GM21423 (cell line): ENCODE measurements around the gene RAF1.
"Not testable (repeated sequence)": the region's sequence is repeated elsewhere in the genome, so short reads cannot be mapped to it uniquely, and the experiment has no call there.

ENCODE experiments used
- ATAC-seq: cut with Tn5 transposase; IDR thresholded peaks from one replicate; pipeline ENCODE4 v1.9.1; 2021; ENCODE audit warnings: mild to moderate bottlenecking, moderate library complexity; ENCODE audit not compliant: unreplicated experiment

The RAF1 gene

DNA sequence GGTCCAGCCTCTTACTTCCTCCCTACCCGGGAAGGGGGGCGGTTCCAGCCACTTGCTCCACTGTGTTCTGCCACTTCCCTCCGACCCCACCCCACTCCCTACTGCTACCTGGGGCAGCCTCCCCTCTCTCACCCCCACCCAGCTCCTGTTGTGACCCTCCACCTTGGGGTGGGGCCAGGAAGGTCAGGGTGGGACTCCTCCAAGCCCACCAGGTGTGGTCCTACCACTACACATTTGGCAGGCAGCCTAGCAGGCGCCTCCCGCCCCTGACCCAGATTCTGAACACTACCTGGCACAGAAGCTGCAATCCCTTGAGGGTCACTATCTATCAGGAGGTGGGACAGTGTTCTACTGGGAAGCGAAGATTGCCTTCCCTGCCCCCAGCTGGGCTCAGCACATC is 13.7 kb upstream of the RAF1 start:
- ATAC-seq: no peak

DNA sequence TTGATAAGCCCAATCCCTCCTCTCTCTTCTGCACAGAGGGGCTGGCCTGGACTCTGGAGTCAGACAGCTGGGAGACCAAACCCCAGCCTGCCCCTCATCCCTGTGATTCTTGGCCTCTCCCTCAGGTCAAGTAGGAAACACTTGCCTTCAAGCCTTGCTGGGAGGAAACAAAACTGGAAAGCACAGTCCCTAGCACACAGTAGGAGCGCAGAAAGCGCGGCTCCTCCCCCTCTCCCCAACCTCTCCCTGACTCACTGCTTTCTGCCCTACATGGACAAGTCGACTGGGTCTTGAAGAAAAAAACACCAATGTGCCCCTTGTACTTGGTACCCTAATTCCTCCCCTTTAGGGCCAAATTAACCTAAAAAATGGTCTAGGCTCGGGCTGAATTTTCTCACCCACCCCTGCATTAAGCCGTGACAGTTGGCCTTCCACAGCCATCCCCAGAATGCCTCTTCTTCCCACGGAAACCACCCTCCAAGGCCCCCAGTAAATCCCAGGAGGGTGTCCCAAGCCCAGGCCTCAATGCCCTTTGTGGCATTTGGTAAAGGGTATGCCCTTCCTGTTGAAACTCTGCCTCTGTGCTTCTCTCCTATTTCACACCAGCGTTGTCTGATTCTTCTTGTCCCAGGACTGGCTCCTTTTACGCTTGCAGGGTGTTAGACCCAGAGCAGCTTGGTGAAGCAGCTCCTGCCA is 11.3 kb upstream of the RAF1 start:
- no peak for ATAC-seq

DNA sequence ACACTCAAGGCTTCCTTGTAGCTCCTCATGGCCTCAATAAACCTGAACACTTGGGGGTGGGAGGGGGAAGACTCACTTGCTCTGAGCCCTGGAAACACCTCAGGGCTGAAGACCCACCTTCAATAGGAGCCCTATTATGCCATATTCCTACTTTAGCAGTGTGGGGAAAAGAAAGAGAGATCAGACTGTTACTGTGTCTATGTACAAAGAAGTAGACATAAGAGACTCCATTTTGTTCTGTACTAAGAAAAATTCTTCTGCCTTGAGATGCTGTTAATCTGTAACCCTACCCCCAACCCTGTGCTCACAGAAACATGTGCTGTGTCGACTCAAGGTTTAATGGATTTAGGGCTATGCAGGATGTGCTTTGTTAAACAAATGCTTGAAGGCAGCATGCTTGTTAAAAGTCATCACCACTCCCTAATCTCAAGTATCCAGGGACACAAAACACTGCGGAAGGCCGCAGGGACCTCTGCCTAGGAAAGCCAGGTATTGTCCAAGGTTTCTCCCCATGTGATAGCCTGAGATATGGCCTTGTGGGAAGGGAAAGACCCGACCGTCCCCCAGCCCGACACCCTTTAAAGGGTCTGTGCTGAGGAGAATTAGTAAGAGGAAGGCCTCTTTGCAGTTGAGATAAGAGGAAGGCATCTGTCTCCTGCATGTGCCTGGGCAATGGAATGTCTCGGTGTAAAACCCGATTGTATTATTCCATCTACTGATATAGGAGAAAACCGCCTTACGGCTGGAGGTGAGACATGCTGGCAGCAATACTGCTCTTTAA is 10.2 kb upstream of the RAF1 start:
- not testable (repeated sequence) for ATAC-seq

DNA sequence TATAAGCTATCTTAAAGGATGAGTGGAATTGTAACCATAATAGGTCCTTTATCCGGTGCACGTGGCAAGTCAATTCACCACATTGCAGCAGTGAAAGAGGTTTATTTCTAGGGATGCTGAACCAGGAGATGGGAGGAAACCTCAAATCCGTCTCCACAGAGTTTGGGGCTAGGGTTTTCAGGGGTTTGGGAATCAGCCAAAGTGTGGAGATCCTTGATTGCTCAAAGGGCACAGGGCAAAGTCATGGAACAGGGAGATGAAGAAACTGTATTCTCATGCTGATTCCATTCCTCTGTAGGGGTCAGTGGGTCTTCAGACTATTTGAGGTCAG is 7.2 kb upstream of the RAF1 start:
- ATAC-seq: no peak

DNA sequence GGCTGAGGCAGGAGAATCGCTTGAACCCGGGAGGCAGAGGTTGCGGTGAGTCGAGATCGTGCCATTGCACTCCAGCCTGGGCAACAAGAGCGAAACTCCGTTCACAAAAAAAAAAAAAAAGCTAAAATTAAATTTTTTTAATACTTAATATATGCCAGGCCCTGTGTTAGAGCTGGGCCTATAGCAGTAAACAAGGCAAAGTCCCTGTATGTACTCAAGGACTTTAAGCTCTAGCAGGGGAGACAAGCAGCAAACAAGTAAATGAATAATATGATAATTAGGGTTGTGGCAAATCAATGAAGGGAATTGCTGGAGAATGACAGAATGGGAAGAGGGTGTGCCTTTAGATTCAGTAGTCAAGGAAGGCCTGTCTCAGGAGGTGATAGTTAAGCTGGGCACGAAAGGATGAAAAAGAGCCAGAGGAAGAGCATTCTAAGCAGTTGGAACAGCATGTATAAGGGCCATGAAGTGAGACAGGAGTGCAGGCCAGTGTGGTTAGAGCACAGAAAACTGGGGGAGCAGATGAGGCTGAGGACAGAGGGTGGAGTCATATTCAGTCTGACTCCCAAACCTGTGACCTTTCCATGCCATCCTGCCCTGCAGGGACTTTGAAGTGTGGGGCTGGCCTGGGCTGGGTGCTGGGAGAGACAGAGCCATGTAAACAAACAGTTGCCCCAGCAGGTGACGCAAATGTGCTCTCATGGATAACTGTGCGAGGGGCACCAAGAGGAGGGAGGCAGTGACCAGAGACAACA is 6.6 kb upstream of the RAF1 start:
- ATAC-seq: no peak

DNA sequence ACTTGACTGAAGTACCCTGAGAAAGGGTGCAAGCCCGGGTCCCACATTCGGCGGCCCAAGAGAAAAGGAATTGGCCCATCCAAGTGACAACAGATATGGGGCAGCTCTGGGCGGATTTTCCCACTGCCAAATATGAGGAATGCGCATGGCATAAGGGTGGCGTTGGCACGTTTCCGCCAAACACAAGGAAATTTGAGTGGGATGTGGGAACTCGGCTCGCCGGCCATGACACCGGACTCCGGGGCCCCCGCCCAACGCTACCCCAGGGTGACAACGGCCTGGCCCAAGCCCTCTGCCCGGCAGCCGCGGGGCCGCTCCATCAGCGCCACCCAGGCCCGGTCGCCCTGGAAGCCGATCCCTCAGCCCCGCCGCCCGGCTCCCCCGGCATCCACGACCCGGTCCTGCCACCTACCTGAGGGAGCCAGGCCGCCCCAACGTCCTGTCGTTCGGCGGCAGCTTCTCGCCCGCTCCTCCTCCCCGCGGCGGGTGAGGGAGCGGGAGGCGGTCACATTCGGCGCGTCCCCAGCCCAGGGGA is 449 bp downstream of the RAF1 start:
- ATAC-seq: peak; percentile 31

DNA sequence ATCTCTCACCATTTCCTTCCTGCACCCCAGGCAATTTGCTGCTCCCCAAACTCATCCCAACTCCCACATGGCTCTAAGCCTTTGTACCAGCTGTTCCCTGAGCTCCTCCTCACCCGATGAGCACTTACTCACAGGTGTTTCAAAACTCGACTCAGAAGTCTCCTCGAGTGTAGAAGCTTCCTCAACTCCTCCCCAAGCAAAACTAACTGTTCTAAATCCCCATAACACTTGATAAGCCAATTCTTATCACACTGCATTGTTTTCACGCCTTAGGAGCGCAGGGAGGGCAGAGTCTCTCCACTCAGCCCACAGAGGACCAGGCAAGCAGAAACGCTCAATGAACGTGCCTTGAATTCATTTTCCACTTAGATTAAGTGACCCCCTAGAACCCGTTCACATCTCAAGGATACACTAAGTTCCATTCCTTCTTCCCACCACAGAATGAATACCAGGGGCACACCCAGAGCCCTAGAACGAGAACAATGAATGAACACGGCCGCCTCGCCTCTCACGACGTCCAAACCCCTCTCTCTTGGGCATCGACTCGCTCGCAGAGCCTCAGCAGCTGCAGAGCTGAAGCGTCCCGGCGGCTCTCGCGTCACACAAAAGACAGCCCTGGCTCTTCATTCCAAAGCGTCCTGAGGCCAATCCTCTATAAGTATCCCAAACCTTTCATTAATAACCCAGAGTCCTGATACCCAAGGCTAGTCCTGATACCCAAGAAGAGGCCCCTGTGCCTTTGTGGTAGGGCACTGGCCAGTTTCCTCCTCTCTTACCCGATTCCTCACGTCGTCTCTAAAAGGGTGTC is 1.1 kb downstream of the RAF1 start:
- peak; percentile 12 for ATAC-seq

DNA sequence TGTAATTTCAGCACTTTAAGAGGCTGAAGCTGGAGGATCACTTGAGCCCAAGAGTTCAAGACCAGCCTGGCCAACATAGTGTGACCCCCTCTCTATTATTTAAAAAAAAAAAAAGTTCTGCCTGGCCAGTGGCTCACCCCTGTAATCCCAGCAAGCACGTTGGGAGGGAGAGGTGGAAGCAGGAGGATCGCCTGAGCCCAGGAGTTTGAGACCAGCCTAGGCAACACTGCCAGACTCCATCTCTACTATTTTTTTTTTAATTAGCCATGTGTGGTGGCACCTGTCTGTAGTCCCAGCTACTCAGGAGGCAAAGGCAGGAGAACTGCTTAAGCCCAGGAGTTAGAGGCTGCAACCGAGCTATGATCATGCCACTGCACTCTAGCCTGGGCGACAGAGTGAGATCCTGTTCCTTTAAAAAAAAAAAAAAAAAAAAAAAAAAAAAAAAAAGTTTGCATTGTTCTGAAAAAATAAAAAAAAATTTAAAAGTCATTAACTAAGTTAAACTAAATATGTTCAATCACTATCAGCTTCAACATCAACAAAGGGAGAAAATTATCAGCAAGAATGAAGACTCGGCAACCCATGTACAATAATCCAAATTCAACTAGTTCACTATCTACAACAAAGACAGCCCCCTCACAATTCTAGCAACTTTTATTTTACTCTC is 1.9 kb downstream of the RAF1 start:
- ATAC-seq: no peak

DNA sequence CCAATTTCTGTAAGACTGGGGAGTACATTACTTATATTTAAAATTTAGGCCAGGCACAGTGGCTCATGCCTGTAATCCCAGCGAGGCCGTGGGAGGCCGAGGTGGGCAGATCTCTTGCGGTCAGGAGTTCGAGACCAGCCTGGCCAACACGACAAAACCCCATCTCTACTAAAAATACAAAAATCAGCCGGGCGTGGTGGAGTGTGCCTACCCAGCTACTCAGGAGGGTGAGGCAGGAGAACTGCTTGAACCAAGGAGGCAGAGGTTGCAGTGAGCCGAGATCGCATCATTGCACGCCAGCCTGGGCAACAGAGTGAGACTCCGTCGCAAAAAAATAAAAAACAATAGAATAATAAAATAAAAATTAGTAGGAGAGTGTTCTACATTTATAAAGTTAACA is 2.5 kb downstream of the RAF1 start:
- not testable (repeated sequence) for ATAC-seq

DNA sequence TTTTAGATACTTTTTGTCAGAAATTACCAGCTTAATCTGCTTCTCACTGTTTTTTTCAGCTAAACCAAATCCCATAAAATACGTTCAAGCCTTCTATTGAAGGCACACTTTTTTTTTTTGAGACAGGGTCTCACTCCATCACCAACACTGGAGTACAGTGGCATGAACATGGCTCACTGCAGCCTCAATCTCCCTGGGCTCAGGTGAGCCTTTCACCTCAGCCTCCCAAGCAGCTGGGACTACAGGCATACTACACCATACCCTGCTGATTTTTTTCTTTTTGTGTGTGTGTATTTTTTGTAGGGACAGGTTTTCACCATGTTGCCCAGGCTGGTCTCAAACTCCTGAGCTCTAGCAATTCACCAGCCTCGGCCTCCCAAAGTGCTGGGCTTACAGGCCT is 3.7 kb downstream of the RAF1 start:
- ATAC-seq: no peak

DNA sequence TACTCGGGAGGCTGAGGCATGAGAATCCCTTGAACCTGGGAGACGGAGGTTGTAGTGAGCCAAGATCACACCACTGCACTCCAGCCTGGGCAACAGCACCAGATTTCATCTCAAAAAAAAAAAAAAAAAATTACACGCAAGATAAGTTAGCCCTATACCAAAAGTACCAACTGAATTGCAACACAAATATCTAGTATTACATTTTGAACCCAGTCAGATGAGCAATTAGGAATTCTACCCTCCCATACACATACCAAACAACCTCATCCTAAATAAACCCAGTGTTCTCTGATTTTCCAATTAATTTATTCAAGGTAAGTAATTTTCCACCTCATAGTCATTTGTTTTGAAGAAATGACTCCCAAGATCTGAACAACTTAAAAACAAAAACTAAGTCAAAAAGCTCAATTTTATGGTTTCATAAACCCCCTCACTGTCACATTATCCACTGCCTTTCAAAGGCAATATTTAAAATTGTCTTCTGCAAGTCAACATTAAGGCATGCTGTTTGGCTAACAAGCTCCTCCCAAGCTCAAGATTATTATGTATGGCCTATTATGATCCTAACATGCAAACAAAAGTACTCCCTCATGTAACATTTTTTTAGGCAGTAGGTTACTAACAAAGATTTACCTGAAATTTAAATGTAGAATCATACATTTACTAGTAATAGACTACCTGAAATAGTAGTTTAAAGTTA is 4.5 kb downstream of the RAF1 start:
- no peak for ATAC-seq

DNA sequence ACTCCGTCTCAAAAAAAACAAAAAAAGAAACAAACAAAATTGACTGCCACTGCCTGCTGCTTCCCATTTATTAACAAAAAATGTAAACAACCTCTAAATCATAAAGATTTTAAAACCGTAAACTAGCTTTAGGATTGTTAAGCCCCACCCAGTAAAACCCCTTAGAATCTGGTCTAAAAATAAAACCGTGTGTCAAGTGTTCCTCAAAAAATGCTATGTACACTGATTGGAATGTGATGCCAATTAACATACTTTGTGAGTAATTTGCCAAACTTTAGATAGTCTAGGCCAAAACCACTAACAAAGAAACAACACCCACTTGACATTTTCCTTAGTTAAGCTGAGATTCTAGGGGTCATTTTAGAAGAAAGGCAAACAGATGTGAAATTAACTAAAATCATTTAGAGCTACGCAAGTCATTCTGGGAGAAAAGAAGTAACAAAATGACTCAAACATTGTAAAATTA is 5.3 kb downstream of the RAF1 start:
- no peak for ATAC-seq

DNA sequence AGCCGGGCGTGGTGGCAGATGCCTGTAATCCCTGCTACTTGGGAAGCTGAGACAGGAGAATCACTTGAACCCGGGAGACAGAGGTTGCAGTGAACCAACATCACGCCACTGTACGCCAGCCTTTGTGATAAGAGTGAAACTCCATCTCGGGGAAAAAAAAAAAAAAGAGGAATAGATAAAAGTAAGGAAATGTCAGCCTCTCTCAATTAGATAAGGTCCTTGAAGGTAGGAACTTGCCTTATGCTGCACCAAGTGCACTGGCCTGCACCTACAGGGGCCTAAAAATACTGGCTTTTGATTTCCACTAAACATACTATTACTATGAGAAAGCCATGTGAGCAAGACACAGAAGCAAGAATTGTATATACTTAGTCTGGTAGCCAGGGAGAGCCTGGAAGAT is 7.1 kb downstream of the RAF1 start:
- no peak for ATAC-seq

DNA sequence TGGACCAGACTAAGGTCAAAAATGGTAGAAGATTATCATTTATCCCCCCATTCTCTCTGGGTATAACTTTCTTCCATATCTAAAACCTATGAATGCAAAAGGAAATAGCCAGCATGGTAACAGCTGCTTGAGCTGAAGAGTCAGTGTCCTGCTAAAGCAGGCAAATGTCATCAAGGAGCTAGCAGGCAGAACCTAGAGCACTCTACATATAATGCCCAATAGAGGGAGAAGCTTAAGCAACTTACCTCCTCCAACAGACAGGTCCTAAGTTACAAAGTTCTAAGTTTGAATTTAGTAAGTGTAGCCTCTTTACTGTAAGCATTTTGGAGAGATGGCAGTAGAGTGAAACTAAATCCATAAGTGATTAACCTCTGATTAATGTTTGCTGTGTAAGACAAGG is 7.7 kb downstream of the RAF1 start:
- no peak for ATAC-seq

DNA sequence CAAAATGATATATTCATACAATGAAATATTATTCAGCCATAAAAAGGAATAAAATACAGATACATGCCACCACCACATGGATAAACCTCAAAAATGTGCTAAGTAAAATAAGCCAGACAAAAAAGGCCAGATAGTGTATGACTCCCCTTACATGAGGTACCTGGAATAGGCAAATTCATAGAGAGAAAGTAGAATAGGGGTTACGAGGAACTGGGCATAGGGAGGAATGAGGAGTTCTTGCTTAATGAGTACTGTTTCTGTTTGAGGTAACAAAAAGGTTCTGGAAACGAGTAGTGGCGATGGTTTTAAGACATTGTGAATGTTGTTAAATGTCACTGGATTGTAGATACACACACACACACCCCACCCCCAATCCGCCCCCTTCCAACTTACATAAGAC is 8.2 kb downstream of the RAF1 start:
- ATAC-seq: no peak

DNA sequence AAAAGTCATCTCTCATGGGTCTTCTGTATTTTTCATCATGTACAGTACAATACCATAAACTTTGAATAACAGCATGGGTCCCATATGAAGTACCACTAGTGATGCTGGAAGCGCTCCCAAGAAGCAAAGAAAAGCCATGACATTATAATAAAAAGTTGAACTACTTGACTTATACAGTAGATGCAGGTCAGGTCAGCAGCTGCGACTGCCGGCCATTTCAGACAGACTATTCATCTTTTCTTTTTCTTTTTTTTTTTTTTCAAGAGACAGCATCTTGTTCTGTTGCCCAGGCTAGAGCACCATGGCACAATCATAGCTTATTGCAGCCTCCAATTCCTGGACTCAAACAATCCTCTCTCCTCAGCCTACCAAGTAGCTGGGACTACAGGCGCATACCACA is 10.2 kb downstream of the RAF1 start:
- ATAC-seq: no peak

DNA sequence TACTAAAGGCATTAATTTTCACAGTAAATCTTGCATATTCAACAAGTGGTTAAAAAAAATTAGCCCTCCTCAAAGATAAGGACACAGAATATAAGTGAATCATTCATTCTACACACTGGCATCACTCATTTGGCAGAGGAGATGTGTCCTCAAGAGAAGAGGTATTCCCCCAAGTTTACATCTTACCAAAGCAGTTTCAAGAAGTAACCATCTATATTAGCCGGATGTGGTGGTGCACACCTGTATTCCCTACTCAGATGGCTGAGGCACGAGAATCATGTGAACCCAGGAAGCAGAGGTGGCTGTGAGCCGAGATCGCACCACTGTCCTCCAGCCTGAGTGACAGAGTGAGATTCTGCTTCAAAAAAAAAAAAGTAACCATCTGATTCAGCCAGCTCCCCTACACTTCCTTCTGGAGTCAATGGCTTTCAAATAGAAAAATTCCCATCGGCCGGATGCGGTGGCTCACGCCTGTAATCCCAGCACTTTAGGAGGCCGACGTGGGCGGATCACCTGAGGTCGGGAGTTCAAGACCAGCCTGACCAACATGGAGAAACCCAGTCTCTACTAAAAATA is 15.4 kb downstream of the RAF1 start:
- peak; percentile 47 for ATAC-seq

DNA sequence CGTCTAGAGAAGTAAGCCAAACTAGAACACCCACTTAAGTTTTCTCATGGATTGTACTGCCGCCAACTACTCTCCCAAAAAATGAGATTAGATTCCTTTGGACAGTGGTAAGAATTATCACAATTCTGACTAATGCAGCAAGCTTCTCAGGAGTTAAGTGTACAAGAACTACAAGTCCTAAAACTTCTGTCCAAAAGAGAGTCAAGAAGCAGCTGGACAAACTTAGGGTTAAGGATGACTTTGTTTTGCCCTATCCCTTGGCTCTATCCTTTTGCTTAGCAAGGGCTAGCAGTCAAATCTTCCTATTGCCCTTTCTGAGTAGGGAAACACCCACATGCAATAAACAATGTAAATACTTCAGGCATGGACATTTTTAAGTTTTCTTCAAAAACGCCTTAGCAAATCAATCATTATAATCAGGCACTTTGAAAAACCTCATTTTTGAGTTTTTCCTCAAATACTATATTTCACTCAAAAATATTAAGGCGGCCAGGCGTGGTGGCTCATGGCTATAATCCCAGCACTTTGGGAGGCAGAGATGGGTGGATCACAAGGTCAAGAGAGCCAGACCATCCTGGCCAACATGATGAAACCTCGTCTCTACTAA is 19.5 kb downstream of the RAF1 start:
- ATAC-seq: no peak

DNA sequence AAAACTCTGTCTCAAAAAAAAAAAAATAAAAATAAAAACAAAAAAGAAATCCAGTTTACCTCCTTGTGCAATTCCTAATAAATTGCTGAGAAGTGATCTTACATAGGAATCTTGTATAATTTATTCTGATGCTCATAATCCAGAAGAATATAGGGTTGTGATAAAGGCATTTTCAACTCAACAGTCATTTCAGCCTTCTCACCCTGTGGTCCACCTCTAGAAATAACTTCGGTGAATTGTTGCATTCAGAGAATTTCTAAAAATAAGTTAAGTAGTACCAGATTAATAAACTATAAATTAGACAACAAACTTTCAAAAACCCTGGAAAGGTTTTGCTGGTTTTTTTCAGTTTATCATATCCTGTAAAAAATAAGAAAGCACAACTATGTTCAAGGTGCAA is 20.2 kb downstream of the RAF1 start:
- no peak for ATAC-seq
